Midbrain (tissue), 1 donor: ENCODE results near the gene ZNF561.

Experiments used
- DNase-seq: peaks from one replicate; lab custom pipeline; 2025; lab: John Stamatoyannopoulos, UW

The ZNF561 gene

DNA sequence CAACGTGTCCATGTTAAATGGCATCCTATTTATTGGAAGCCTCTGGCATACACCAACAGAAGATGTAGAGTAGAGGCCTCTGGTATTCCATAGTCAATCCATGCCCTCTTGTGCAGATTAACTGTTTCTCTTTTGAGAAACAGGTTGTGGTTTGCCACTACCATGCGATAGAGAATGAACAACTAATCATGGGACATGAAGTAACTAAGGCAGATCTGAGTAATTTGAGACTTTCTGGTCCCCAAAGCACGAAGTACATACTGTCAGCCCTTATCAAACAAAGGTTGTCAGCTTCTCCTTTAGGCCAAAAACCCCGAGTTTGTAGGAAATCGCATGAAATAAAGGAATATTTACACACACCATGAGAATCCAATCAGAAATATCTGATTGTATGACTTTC lies 40.3 kb downstream of the ZNF561 start:
- no peak for DNase-seq

DNA sequence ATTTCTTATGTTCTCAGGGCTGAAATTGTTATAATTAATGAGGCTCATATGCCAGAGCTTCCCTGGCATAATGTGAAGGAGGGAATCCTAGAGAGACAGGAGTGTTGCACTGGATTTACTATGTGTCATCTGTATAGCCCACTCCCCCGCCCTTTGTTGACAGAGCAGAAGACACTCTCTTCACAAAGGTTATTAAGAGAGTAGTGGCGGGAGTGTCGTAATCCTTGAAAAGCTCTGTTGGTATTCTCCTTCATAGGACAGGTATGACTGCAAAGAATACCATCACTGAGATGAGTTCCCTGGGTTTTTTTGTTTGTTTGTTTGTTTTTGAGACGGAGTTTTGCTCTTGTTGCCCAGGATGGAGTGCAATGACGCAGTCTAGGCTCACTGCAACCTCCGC lies 50.8 kb downstream of the ZNF561 start:
- no peak for DNase-seq

DNA sequence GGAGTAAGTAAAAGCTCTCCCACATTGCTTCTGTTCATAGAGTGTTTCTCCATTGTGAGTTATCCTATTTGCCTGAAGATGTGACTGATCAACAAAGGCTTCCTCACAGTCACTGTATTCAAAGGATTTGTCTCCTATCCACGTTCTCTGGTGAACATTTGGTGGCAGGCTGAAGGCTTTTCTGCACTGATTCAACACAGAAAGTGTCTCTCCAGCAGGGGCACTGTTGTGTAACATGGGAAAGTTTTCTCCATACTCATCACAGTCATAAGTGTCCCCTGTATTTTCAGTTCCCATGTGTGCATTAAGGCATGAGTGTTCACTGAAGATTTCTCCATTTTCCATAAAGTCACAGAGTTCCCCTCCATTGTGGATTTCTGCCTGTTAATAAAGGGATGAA lies 54.3 kb downstream of the ZNF561 start:
- DNase-seq = no peak

DNA sequence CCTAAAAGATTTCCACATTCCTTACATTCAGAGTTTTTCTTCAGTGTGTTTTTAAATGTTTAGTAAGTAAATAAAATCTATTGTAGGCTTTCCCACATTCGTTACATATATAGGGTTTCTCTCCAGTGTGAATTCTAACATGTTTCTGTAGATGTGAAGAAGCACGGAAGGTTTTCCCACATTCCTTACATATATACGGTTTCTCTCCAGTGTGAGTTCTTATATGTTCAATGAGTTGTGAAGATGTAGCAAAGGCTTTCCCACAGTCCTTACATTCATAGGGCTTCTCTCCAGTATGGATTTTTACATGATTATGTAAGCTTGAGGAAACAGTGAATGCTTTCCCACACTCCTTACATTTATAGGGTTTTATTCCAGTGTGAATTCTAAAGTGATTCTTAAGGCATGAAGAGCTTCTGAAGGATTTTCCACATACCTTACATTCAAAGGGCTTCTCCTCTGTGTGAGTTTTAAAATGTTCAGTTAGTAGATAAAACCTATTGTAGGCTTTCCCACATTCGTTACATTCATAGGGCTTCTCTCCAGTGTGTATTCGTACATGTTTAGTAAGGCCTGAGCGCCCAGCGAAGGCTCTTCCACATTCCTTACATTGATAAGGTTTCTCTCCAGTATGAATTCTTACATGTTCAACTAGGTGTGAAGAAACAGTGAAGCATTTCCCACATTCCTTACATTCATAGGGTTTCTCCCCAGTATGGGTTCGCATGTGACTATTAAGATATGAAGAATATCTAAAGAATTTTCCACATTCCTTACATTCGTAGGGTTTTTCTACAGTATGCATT lies 54.9 kb downstream of the ZNF561 start:
- DNase-seq = no peak
